HCT116 (cell line): ENCODE data around the gene TBKBP1. TPM values are rescaled to one million over a fixed set of nuclear protein-coding genes. Genes with fewer than 3 reads are reported as not detected.

Experiments used
- ATAC-seq: fragments of 200-7000 bp; cut with Tn5 transposase; 2 replicates; pipeline ENCODE4 v1.9.1; 2020; ENCODE audit warnings: mild to moderate bottlenecking, moderate library complexity
- BruUV-seq: library from RNA; stranded (reverse); fragments of 400-500 nt; replicated peaks from 2 replicates; lab custom pipeline; 2021; lab: Mats Ljungman, UMichigan
- CTCF ChIA-PET: fragments of 300-600 bp; sonication (Branson Sonifier 250); formaldehyde crosslinking; loops from one replicate; lab custom pipeline; 2021; ENCODE audit warnings: antibody characterized with exemption; lab: Charles Lee
- POLR2A ChIA-PET: fragments of 300-600, 350-600 bp; sonication (Branson Sonifier 250); formaldehyde crosslinking; loops from one replicate; lab custom pipeline; 2021; ENCODE audit warnings: antibody characterized with exemption; lab: Charles Lee
- RAD21 ChIA-PET, 2 experiments: fragments of 300-600 bp; sonication (Branson Sonifier 250); formaldehyde crosslinking; loops; one replicate each; lab custom pipeline; 2023; ENCODE audit warnings: low total read pairs in 2 of 2; ENCODE audit not compliant: uncharacterized antibody in 2 of 2, unreplicated experiment in 2 of 2, low non-redundant PET in 1 of 2; lab: Charles Lee
- DNase-seq: peaks from one replicate; pipeline ENCODE4 v3.0.0-alpha.2; 2010; ENCODE audit warnings: low read depth, low spot score
- H2AFZ ChIP-seq: fragments of 200-600 bp; shearing (Covaris generic), sonication (generic); 2 replicates; pipeline ENCODE4 v1.6.1; 2017; ENCODE audit warnings: low read depth, mixed run types, mixed read lengths, antibody characterized with exemption, low read length; ENCODE audit not compliant: poor library complexity, severe bottlenecking
- H3K27ac ChIP-seq: 2 replicates; pipeline ENCODE4 v1.5.1; 2012; ENCODE audit warnings: low read depth, low read length
- H3K27me3 ChIP-seq: fragments of 200-600 bp; sonication (generic); 2 replicates; pipeline ENCODE4 v1.6.1; 2016; ENCODE audit warnings: mixed run types, low read length, mixed read lengths; ENCODE audit not compliant: insufficient read depth
- H3K36me3 ChIP-seq, 2 experiments: fragments of 200-500 bp in 1 of 2; fragments of 200-600 bp in 1 of 2; sonication (Bioruptor generic) in 1 of 2; sonication (generic) in 1 of 2; 2 replicates each; pipeline versions ENCODE4 v1.5.1 to v1.6.1; 2014 to 2016; ENCODE audit warnings: low read length in 2 of 2, inconsistent platforms in 1 of 2, mixed read lengths in 1 of 2, mixed run types in 1 of 2; ENCODE audit not compliant: insufficient read depth in 2 of 2, control insufficient read depth in 1 of 2
- H3K4me1 ChIP-seq, 2 experiments: fragments of 200-600 bp in 1 of 2; sonication (generic) in 1 of 2; 2 replicates each; pipeline versions ENCODE4 v1.5.1 to v1.6.1; 2012 to 2017; ENCODE audit warnings: low read length in 2 of 2, inconsistent platforms in 1 of 2, mild to moderate bottlenecking in 1 of 2, mixed read lengths in 1 of 2, mixed run types in 1 of 2, moderate library complexity in 1 of 2; ENCODE audit not compliant: insufficient read depth in 2 of 2, control insufficient read depth in 1 of 2
- H3K4me2 ChIP-seq: fragments of 200-600 bp; sonication (generic); 2 replicates; pipeline ENCODE4 v1.6.1; 2017; ENCODE audit warnings: mixed run types, low read length, mixed read lengths
- H3K4me3 ChIP-seq, 2 experiments: fragments of 200-600 bp in 1 of 2; sonication (generic) in 1 of 2; replicated peaks in 1 of 2; 2 replicates each; pipeline ENCODE4 v1.5.1; 2011 to 2016; ENCODE audit warnings: low read length in 2 of 2, control low read depth in 1 of 2, low read depth in 1 of 2, mild to moderate bottlenecking in 1 of 2, mixed read lengths in 1 of 2, mixed run types in 1 of 2
- H3K79me2 ChIP-seq: fragments of 200-600 bp; sonication (generic); 2 replicates; pipeline ENCODE4 v1.6.1; 2017; ENCODE audit warnings: mild to moderate bottlenecking, mixed run types, low read length, moderate library complexity, mixed read lengths; ENCODE audit not compliant: insufficient read depth
- H3K9ac ChIP-seq: fragments of 200-600 bp; sonication (generic); 2 replicates; pipeline ENCODE4 v1.6.1; 2016; ENCODE audit warnings: low read length, mixed read lengths
- H3K9me2 ChIP-seq: fragments of 200-600 bp; sonication (generic), shearing (Covaris generic); 2 replicates; pipeline ENCODE4 v1.6.1; 2017; ENCODE audit warnings: mixed run types, mild to moderate bottlenecking, moderate library complexity; ENCODE audit not compliant: insufficient read depth
- H3K9me3 ChIP-seq, 2 experiments: fragments of 200-500 bp in 1 of 2; fragments of 200-600 bp in 1 of 2; sonication (Bioruptor generic) in 1 of 2; sonication (generic) in 1 of 2; 2 replicates each; pipeline ENCODE4 v1.6.1; 2014 to 2017; ENCODE audit warnings: low read length in 2 of 2, mixed read lengths in 2 of 2, inconsistent platforms in 1 of 2, low read depth in 1 of 2, mild to moderate bottlenecking in 1 of 2, mixed run types in 1 of 2, moderate library complexity in 1 of 2; ENCODE audit not compliant: control insufficient read depth in 1 of 2, insufficient read depth in 1 of 2
- H4K20me1 ChIP-seq: fragments of 200-600 bp; sonication (generic), shearing (Covaris generic); 2 replicates; pipeline ENCODE4 v1.6.1; 2017; ENCODE audit warnings: mixed run types, mild to moderate bottlenecking, moderate library complexity; ENCODE audit not compliant: insufficient read depth
- EZH2 ChIP-seq: fragments of 200-600 bp; sonication (generic); IDR thresholded peaks from 2 replicates; pipeline ENCODE4 v1.6.1; 2017; ENCODE audit warnings: antibody characterized with exemption, mixed run types
- REST ChIP-seq: IDR thresholded peaks from 2 replicates; pipeline ENCODE4 v1.6.1; 2012; ENCODE audit warnings: low read depth
- SP1 ChIP-seq: IDR thresholded peaks from 2 replicates; pipeline ENCODE4 v1.6.1; 2012; ENCODE audit warnings: low read depth
- ZBTB33 ChIP-seq: IDR thresholded peaks from 2 replicates; pipeline ENCODE4 v1.6.1; 2011; ENCODE audit warnings: mild to moderate bottlenecking, low read length, moderate library complexity; ENCODE audit not compliant: insufficient replicate concordance; ENCODE audit errors: extremely low read depth
- ZNF274 ChIP-seq: fragments of 200-500 bp; sonication (Bioruptor generic); IDR thresholded peaks from 2 replicates; pipeline ENCODE4 v1.6.1; 2014; ENCODE audit warnings: mild to moderate bottlenecking, low read depth, low read length, inconsistent platforms
- intact Hi-C: fragments of 100-400 bp; cut with micrococcal nuclease; formaldehyde crosslinking; loops from 2 replicates; pipeline ENCODE4 v1.10.0; 2022
- total RNA-seq: library from RNA; stranded (reverse); gene quantifications from one replicate; pipeline ENCODE4 v1.2.1, GENCODE V29; 2021; ENCODE audit not compliant: unreplicated experiment

Gene TBKBP1
- total RNA-seq, 1 experiment from 2014 or later, result 12.4 TPM

GRCh38 chr17:47720196-47720595 is 26.2 kb downstream of the TBKBP1 start:
- peaks cover 23% of the 10 kb centered on the region; the same call in 1 of the 2 replicates for H3K27me3 ChIP-seq
- no TSS peak for BruUV-seq
- intact Hi-C loops, result no loop called here
- no peaks in the 10 kb centered on the region for H4K20me1 ChIP-seq
- ChIA-PET POLR2A (interaction anchor here (0.5 kb wide), 1 partner anchor 17 kb away, joined by 3 read pairs; no protein-coding TSS in a partner anchor), CTCF (interaction anchor here (1.1 kb wide), 2 partner anchors 20 to 23 kb away, joined by 3 read pairs; no protein-coding TSS in a partner anchor), RAD21 (no interaction called here)
- DNase-seq, result no peak
- H3K9me2 ChIP-seq, result no peaks in the 10 kb centered on the region
- no peak overlapping the region for H2AFZ ChIP-seq
- peaks cover 18 to 47% of the 10 kb centered on the region in 2 experiments for H3K4me1 ChIP-seq
- no peak overlapping the region for H3K9ac ChIP-seq
- no peaks in the 10 kb centered on the region for H3K36me3 ChIP-seq
- H3K27ac ChIP-seq, result no peak overlapping the region
- H3K79me2 ChIP-seq, result no peaks in the 10 kb centered on the region
- TF ChIP-seq SP1, result no peak
- TF ChIP-seq EZH2, result no peak
- no peak for TF ChIP-seq REST
- TF ChIP-seq ZBTB33, result no peak
- TF ChIP-seq ZNF274, result no peak
- ATAC-seq, result no peak
- H3K4me3 ChIP-seq, result no peak overlapping the region
- H3K4me2 ChIP-seq, result peak overlapping the region; percentile 68
- no peaks in the 10 kb centered on the region for H3K9me3 ChIP-seq
